Stimulated activated CD4-positive, alpha-beta T cell treated with anti-CD3 and anti-CD28 coated beads, Interleukin-4, amount 100 ng/mL, for 48 hours (primary cell): ENCODE data around the gene WNT9A.

ENCODE experiments used
- DNase-seq, 2 donors: peaks; one replicate each; pipeline ENCODE4 v3.0.0-alpha.2; 2020; ENCODE audit warnings: low read depth in 2 of 2

The WNT9A gene

GRCh38 chr1:227924168-227924832 lies 23.4 kb downstream of the WNT9A start:
- no peak for DNase-seq

- no peak for DNase-seq
Observed at GRCh38 chr1:227923353-227924167, 24.2 kb downstream of the WNT9A start.

- no peak for DNase-seq
Observed at GRCh38 chr1:227922501-227923352, 25.0 kb downstream of the WNT9A start.

- DNase-seq, result no peak
Observed at GRCh38 chr1:227921461-227922185, 26.1 kb downstream of the WNT9A start.

- DNase-seq, result no peak
Observed at GRCh38 chr1:227920896-227921295, 26.8 kb downstream of the WNT9A start.

- DNase-seq, result no peak
Observed at GRCh38 chr1:227920426-227920825, 27.3 kb downstream of the WNT9A start.

GRCh38 chr1:227919906-227920305 lies 27.8 kb downstream of the WNT9A start:
- no peak for DNase-seq

- no peak for DNase-seq
Observed at GRCh38 chr1:227918736-227919135, 29.0 kb downstream of the WNT9A start.

- no peak for DNase-seq
Observed at GRCh38 chr1:227918083-227918700, 29.5 kb downstream of the WNT9A start.

GRCh38 chr1:227917081-227917950 lies 30.4 kb downstream of the WNT9A start:
- DNase-seq, result no peak

GRCh38 chr1:227916655-227917054 lies 31.1 kb downstream of the WNT9A start:
- no peak for DNase-seq

GRCh38 chr1:227915564-227916553 lies 31.9 kb downstream of the WNT9A start:
- DNase-seq, result no peak

GRCh38 chr1:227914801-227915563 lies 32.8 kb downstream of the WNT9A start:
- no peak for DNase-seq

- DNase-seq, result no peak
Observed at GRCh38 chr1:227913764-227914721, 33.7 kb downstream of the WNT9A start.

- no peak for DNase-seq
Observed at GRCh38 chr1:227913396-227913763, 34.4 kb downstream of the WNT9A start.

GRCh38 chr1:227912866-227913265 lies 34.9 kb downstream of the WNT9A start:
- DNase-seq, result no peak

- DNase-seq, result no peak
Observed at GRCh38 chr1:227911376-227911775, 36.4 kb downstream of the WNT9A start.
